GM21390 (cell line): ENCODE results near the gene KAT8.
A peak's percentile ranks its signal among the peaks of the same experiment; 100 is the strongest.
"Not testable (repeated sequence)": the region's sequence is repeated elsewhere in the genome, so short reads cannot be mapped to it uniquely, and the experiment has no call there.

Experiments used
- ATAC-seq: cut with Tn5 transposase; IDR thresholded peaks from one replicate; pipeline ENCODE4 v1.9.1; 2021; ENCODE audit not compliant: unreplicated experiment

The KAT8 gene

DNA sequence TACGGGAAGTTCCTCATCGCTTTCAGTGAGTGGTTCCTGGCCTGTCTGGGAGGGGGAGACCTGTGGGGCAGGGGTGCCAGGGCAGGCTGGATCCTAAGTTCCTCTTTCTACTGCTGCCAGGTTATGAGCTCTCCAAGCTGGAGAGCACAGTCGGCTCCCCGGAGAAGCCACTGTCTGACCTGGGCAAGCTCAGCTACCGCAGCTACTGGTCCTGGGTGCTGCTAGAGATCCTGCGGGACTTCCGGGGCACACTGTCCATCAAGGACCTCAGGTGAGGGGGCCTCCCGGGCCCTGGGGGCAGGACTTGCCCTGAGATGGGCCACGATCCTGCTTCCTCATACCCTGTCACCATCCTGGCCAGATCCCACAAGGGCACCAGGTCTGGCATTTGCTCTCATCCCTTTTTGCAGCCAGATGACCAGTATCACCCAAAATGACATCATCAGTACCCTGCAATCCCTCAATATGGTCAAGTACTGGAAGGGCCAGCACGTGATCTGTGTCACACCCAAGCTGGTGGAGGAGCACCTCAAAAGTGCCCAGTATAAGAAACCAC is 12.9 kb downstream of the KAT8 start:
- ATAC-seq, result no peak

DNA sequence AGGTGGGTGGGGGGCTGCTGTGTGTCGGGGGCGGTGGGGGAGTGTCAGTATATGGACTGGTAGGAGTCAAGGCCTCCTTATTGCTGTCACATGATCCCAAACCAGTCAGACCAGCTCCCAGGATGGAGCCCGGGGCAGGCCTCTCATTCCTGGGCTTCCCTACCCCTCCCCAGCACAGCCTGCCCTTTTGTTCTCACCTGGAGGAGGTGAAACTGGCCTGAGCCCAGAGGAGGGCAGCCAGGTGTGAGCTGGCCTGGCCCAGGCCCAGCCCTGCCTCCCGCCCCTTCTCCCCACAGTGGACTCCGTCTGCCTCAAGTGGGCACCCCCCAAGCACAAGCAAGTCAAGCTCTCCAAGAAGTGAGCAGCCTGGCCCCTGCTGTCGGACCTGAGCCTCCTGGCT is 13.4 kb downstream of the KAT8 start:
- ATAC-seq, result no peak

DNA sequence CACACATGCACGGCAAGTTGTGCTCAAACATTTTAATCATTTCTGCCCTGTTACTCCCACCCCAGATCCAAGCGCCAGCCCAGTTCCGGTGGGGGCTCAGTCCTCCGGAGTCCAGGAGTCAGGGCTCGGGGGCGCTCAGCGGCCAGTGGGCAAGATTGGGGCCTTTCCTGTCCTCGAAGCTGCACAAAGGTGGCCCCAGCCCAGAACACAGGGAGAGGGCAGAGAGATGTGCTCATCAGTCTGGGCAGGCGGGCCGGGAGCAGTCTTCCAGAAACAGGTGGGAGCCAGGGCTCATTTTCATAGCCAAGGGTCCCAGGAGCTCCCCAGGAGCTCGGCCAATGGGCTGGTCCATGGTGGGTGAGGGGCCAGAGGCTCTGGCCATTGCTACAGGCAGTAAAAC is 14.0 kb downstream of the KAT8 start:
- ATAC-seq, result no peak

DNA sequence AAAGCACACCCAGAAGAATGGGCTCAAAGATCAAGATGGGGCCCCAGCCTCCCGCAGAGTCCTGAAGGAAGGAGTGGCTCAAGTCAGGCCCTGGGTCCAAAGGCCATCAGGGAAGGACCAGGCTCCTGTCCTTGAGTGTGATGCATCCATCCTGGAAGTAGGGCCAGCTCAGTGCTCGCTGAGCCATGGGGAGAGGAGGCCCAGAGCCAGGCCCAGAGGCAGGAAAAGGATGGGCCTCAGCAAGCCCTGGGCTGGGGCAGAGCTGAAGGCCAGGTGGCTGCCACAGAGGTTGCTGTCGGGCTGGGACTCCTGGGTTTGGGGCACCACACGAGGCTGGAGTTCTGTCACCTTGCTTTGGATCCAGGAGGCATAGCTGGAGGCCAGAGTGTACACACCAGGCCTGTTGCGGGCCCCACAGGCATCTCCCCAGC is 14.4 kb downstream of the KAT8 start:
- no peak for ATAC-seq

DNA sequence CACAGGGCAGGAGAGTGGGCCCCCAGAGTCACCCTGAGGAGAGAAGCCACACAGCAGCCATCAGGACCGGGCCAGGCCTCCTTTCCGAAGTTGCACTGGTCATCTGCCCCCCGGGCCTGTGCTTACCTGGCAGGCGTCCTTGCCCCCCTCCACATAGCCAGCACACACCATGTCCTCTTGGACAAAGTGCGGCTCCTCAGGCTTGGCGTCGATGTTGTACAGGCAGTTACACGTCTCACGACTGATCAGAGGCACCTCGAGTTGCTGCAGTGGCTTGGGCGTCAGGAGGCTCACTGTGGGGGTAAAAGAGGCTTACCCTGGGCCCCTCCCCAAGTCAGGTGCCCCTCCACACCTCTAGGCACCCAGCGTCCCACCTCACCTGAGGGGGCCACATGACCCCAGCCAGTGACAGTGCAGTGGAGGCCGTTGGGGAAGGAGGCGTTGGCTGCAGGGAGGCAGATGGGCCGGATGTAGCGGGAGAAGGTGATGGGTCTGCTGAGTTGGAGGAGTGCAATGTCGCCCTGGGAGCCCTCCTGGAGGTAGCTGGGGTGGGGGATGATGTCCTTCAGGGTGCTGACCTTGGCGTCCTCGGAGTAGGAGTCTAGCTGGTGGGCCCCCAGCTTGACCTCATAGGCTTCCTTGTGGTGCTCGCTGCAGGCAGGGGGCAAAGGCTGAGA is 15.0 kb downstream of the KAT8 start:
- no peak for ATAC-seq

DNA sequence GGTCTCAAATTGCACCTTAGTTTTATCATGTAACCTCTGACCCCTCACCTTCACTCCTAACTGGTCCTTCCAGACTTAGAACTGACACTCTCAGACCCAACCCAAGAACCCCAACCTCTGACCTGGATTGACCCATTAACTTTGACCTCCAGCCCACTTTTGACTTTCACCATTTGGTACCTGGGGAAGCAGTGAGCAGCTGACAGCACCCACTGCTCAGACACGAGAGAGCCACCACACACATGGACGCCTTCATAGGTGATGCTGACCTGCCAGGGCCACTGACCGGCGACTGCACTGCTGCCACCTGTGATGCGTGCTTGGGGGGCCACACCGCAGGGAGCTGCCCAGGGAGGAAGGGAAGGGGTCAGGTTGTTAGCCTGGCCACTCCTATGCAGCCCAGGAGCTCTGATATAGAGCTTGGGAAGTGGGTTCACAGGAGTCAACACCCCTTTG is 15.6 kb downstream of the KAT8 start:
- ATAC-seq, result no peak

DNA sequence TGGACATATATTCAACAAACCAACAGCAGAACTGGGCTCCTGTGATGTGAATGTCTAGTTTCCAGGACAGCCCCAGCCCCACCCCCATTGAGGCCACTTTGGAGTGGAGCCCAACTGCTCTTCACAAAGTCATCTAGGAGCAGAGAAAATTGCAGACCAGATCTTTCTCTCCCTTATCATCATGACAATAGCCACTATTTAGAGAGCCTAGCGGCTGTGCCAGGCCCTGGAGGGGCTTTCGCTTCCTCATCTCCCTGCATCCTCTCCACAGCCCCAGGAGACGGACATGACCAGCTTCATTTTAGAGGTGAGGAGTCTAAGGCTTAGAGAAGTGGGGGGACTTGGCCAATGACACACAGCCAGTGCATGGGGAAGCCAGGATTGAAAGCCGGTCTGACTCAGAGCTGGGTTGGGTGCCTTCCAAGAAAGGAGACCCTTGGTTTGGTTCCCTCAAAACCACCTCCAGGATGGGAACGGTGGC is 16.7 kb downstream of the KAT8 start:
- ATAC-seq, result no peak

DNA sequence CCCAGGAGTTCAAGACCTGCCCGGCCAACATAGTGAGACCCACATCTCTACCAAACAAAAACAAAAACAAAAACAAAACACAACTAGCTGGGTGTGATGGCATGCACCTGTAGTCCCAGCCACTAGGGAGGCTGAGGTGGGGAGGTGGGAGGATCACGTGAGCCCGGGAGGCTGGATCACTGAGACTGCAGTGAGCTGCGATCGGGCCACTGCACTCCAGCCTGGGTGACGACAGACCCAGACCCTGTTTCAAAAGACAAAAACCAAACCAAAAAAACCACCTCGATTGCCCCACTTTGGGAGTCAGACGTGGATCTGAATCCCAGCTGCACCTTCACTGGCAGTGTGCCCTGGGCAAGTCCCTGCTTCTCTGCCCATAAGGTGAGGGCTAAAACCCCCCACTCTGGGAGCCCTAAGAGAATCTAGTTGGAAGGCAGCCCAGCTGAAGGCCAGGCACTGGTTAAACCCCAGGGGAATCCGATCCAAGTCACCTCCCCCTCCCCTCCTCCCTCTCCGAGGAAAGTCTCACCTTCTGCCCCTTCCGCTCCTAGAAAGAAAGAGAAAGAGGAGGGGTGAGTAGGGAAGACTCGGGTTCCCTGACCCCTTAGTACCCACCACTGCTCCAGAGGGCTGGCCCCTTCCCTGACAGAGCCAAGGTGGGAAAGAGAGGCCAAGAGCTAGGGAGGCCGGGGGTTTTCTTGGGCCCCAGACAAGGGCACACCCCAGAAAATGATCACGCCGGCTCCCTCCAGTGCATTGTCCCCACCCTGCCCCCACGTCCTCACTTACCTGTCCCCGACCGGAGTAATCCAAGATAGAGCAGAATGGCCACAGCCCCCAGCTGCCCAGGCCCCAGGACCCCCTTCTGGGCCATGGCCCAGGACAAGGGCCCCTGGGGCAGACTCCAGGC is 17.4 kb downstream of the KAT8 start:
- no peak for ATAC-seq

DNA sequence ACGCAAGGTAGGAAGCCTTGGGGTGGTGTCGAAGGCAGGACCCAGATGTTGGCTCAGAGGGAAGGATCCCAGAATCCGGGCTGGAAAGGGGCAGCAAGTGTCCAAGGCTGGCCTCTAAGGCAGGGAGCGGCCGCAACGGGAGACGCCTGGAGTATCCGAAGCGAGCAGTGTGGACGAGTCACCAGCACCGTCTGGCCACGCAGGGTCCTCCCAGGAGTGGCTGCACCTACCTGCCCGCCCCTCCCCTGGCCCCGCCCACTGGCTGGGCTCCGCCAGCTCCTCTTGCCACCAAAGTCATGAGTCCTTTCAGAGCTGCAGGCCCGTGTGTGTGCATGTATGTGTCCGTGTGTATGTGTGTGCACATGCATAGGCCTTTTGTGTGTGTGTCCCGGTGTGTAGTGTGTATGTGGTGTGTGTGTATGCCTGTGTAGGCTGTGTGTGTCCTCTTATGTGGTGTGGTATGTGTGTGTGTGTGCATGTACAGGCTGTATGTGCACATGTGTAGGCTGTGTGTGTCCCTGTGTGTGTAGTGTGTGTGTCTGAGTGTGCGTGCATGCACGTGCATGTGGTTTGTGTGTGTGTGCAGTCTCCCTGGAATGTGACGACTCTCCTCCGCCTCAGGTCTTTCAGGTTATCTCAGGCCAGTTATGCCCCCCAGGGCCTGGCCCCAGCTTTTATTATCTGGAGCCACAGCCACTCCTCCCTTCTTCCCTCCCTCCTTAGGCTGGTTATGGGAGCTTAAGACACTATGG is 18.2 kb downstream of the KAT8 start, which contains the start of gene PRSS8:
TSS of gene PRSS8 (minus strand) at position 193 of the 752 bp plus-strand sequence. CDS start 229 bp downstream, outside the sequence.
- ATAC-seq, result no peak

DNA sequence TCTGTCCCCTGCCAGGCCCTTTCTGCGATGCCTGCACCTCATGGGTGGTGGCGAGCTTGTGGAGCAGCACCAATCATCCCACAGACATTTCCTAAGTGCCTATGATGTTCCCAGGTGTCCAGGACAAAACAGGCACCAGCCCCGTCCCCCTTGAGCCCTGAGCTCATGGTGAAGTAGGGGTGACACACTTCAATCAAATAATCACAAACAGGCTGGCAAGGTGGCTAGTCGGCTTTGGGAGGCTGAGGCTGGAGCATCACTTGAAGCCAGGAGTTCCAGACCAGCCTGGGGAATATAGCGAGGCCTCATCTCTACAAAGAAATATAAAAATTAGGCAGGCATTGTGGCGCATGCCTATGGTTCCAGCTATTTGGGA is 18.8 kb downstream of the KAT8 start:
- ATAC-seq, result no peak

DNA sequence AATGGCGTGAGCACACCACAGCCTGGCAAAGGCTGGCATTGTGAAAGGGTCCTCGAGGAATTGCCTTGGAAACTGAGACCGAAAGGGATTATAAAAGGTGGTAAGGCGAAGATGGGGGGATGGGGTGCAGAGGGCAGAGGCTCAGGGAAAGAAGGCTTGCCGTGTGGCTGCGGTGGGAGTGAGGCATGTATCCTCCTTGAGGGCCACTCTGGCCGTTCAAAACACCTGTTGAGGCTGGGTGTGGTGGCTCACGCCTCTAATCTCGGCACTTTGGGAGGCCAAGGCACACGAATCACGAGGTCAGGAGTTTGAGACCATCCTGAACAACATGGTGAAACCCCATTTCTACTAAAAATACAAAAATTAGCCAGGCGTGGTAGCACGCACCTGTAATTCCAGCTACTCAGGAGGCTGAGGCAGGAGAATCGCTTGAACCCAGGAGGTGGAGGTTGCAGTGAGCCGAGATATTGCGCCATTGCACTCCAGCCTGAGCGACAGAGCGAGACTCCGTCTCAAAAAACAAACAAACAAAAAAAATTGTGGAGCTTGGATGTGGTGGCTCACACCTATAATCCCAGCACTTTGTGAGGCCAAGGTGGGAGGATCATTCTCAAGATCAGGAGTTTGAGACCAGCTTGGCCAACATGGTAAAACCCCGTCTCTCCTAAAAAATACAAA is 19.5 kb downstream of the KAT8 start:
- not testable (repeated sequence) for ATAC-seq

DNA sequence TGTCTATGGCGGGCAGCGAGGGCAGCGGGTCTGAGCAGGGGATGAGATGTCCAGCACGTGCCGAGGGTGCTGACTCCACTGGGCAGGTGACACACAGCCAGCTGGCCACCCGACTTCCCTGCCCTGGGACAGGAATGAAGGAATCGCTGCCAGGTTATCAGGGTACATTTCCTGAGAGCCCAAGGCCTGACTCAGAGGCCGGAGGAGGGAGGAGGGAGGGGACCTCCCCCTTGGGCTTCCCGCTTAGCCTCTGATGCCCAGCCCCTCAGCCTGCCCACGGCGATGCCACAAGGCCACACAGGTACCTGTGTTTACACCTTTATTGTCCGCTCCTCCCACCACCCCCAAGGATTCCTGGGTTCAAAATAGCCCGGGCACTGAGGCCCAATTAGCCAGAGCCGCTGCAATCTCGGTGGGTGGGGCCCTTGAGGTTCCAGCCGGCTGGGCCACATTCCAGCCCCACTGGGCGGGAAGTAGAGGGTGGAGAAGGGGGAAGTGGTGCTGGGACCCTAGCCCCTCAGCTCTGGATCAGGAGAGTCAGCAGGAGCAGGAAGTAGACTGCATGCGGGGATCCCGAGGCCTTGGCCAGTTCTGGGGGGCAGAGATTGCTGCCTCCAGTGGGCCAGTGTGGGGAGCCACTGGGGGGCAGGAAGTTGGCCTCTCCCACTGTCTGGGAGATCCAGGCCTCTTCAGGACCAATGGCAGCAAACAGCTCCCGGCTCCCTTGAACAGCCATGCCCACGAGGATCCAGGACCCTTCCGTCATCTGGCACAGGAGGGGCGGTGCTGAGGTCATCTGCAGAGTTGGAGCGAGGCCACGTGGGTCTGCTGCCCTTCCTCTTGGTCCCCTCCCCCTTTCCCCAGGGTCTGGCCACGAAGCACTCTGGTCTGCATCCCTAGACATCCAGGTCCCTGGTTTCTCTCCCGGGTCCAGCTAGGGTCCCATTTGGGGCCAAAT is 21.4 kb downstream of the KAT8 start:
- ATAC-seq, result no peak

DNA sequence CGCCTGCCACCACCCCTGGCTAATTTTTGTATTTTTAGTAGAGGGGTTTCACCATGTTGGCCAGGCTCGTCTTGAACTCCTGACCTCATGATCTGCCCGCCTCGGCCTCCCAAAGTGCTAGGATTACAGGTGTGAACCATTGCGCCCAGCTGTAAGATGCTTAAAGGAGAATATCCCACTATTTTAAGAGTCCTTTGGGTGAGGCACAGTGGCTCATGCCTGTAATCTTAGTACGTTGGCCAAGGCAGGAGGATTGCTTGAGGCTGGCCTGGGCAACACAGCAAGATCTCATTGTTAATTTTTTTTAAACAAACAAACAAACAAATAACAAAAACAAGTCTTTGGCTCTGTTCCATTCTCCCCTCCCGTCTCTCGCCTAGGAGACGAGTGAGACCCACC is 23.6 kb downstream of the KAT8 start:
- ATAC-seq, result not testable (repeated sequence)

DNA sequence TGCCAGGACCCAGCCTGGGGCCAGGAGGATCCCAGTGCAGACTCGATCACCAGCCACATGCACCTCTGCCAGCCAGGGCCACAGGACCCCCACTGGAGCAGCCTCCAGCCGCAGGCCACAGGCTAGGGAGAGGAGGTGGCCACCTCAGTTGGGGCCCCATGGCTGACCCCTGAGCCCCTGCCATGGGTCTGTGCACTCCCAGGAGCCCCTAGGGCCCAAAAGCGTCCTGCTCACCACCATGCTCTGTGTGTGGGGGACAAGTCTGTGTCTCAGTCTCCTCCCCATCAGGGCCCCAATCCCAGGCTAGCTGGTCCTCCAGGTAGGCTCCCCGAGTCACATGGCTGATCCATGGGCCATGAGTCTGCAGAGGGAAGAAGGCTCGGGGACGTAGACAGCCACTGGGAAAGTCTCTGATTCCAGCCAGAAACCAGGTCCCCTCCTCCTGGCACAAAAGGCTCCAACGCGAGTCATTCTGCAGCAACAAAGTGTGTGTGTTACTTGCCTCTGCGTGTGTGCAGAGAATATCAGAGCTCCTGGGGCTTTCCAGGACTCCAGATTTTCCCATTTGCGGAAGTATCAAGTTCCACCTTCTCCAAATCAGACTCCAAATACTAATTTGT is 24.1 kb downstream of the KAT8 start:
- ATAC-seq, result no peak

DNA sequence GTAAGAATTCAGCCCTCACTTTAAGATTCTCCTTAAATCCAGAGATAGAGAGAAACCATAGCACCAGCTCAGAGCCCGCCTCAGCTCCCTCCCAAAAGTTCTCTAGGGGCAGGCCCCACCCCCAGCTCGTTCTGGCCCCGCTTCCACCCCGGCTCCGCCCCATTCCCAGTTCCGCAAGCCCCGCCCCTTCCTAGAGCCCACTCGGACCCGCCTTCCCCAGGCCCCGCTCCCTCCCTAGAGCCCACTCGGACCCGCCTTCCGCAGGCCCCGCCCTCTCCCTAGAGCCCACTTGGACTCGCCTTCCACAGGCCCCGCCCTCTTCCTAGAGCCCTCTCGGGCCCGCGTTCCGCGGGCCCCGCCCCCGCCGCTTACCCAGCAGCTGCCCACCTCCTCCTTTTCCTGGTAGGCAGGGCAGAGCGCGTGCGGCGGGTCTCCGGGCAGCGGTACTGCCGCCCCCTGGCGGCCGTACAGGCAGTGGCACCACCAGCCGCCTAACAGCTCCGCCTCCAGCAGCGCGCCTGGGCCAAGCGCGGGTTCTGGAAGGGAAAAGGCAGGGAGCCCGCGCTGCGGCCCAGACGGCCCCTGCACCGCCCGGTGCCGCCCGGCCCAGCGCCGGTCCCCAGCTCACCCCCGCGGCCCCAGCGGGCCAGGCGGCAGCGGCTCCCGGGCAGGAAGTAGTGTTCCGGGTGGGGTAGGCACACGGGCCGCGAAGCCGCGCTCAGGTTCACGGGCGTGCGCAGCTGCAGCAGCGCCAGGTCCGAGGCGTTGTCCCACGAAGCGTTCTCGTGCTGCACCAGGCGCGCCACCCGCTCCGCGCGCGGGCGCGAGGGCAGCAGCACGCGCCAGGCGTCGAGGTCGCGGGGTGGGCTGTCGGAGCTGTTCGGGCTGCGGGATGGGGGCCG is 24.9 kb downstream of the KAT8 start:
- peak; percentile 84 for ATAC-seq

DNA sequence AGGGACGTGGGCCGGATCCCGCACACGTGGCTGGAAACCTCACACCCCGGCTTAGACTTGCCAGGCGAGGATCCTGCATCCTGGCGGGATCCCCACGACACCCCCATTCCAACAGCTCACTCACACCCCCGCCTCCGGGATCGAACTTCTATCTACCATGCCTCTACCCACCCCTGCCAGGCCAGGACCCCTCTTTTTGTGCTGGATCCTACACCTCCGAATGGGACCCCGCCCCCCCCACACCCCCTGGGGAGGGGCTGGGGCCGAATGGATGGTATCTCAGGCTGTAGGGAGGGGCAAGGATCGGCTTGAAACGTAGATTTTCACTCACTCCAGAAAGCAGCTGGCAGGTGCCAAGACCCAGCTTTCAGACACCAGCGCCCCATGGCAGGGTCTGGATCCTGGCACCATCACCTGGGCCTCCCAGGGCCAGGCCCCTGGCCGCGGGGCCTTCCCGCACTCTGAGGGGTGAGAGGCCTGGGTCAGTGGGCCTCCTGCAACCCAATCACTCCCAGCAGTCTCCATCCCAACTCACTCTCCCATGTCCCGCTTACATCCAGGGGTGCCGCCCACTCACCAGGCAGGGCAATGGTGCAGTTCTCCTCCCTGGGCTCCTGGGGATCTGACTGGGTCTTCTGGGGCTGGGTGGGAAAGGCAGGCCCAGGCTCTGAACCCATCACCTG is 25.7 kb downstream of the KAT8 start:
- no peak for ATAC-seq

DNA sequence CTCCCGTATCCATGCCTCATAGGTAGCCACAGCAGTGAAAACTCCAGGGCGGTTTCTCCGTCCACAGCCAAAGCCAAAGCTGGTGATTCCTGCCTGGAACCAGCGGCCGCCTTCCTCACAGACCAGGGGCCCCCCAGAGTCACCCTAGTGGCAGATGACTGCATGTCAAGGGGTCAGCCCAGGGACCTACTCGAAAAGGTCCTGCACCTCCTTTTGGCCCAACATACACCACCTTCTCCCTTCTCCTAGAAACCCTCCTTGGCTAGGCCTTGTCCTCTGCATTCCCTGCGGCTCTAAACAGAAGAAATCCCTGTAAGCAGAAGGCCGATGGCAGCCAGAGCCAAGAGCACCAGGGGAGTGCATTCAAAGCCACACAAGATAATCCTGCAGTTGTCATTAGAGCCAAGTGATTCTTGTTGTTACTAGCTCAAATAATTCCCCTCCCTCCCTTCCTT is 26.3 kb downstream of the KAT8 start:
- no peak for ATAC-seq
